Mesenchymal stem cell (in vitro differentiated cells and primary cell): ENCODE measurements around the gene TSHZ1.

ENCODE experiments used
- DNase-seq: peaks from one replicate; pipeline ENCODE4 v3.0.0-alpha.2; 2013
- H2AFZ ChIP-seq: one replicate; pipeline ENCODE4 v1.6.1; 2013; ENCODE audit warnings: low read depth, mild to moderate bottlenecking, control low read depth, inconsistent platforms, low read length, moderate library complexity
- H2AK5ac ChIP-seq: 2 replicates; pipeline ENCODE4 v1.6.1; 2013; ENCODE audit warnings: low read length, moderate library complexity, mild to moderate bottlenecking, inconsistent platforms; ENCODE audit not compliant: severe bottlenecking
- H2BK120ac ChIP-seq: one replicate; pipeline ENCODE4 v1.6.1; 2013; ENCODE audit warnings: low read depth, mild to moderate bottlenecking, inconsistent platforms, low read length, moderate library complexity
- H2BK12ac ChIP-seq, 2 experiments: one replicate each; pipeline ENCODE4 v1.6.1; 2013; ENCODE audit warnings: inconsistent platforms in 2 of 2, low read length in 2 of 2, mild to moderate bottlenecking in 2 of 2, moderate library complexity in 2 of 2, control low read depth in 1 of 2
- H2BK15ac ChIP-seq: one replicate; pipeline ENCODE4 v1.6.1; 2013; ENCODE audit warnings: mild to moderate bottlenecking, low read depth, inconsistent platforms; ENCODE audit not compliant: poor library complexity, severe bottlenecking
- H2BK5ac ChIP-seq: 2 replicates; pipeline ENCODE4 v1.6.1; 2013; ENCODE audit warnings: low read depth, mild to moderate bottlenecking, low read length, control low read depth, inconsistent platforms; ENCODE audit not compliant: poor library complexity, severe bottlenecking
- H3K14ac ChIP-seq, 2 experiments: one replicate each; pipeline ENCODE4 v1.6.1; 2013; ENCODE audit warnings: inconsistent platforms in 2 of 2, low read length in 2 of 2, control low read depth in 1 of 2, mild to moderate bottlenecking in 1 of 2, moderate library complexity in 1 of 2
- H3K18ac ChIP-seq, 2 experiments: one replicate each; pipeline ENCODE4 v1.6.1; 2013; ENCODE audit warnings: inconsistent platforms in 2 of 2, low read length in 2 of 2, control low read depth in 1 of 2, low read depth in 1 of 2, mild to moderate bottlenecking in 1 of 2
- H3K23ac ChIP-seq, 2 experiments: one replicate each; pipeline ENCODE4 v1.6.1; 2013; ENCODE audit warnings: inconsistent platforms in 2 of 2, low read length in 2 of 2, mild to moderate bottlenecking in 2 of 2, moderate library complexity in 2 of 2, control low read depth in 1 of 2
- H3K27ac ChIP-seq: 2 replicates; pipeline ENCODE4 v1.5.1; 2013; ENCODE audit warnings: mild to moderate bottlenecking, moderate library complexity, low read length, control low read depth, inconsistent platforms; ENCODE audit not compliant: poor library complexity, severe bottlenecking
- H3K27me3 ChIP-seq, 2 experiments: 2 replicates each; pipeline versions ENCODE4 v1.6.1 to v1.7.0; 2013; ENCODE audit warnings: low read length in 2 of 2, mild to moderate bottlenecking in 2 of 2, moderate library complexity in 2 of 2, control low read depth in 1 of 2, inconsistent platforms in 1 of 2; ENCODE audit not compliant: control insufficient read depth in 1 of 2, insufficient read depth in 1 of 2
- H3K36me3 ChIP-seq, 2 experiments: 2 replicates each; pipeline versions ENCODE4 v1.6.1 to v1.7.0; 2013; ENCODE audit warnings: low read length in 2 of 2, control low read depth in 1 of 2, inconsistent platforms in 1 of 2, low read depth in 1 of 2, mild to moderate bottlenecking in 1 of 2; ENCODE audit not compliant: insufficient read depth in 2 of 2, control insufficient read depth in 1 of 2
- H3K4ac ChIP-seq, 2 experiments: one replicate each; pipeline ENCODE4 v1.6.1; 2013; ENCODE audit warnings: inconsistent platforms in 2 of 2, low read length in 2 of 2, mild to moderate bottlenecking in 2 of 2, moderate library complexity in 2 of 2, control low read depth in 1 of 2, low read depth in 1 of 2
- H3K4me1 ChIP-seq: 2 replicates; pipeline ENCODE4 v1.6.1; 2013; ENCODE audit warnings: low read depth, low read length, control low read depth; ENCODE audit not compliant: control insufficient read depth, insufficient read depth
- H3K4me2 ChIP-seq: 2 replicates; pipeline ENCODE4 v1.6.1; 2013; ENCODE audit warnings: low read length, mild to moderate bottlenecking, inconsistent platforms; ENCODE audit not compliant: poor library complexity, severe bottlenecking
- H3K4me3 ChIP-seq, 2 experiments: 2 replicates each; pipeline versions ENCODE4 v1.5.1 to v1.7.0; 2013; ENCODE audit warnings: low read length in 2 of 2, mild to moderate bottlenecking in 2 of 2, control low read depth in 1 of 2, low read depth in 1 of 2; ENCODE audit not compliant: insufficient read depth in 1 of 2
- H3K79me1 ChIP-seq: replicated peaks from 2 replicates; pipeline ENCODE4 v1.6.1; 2013; ENCODE audit warnings: mild to moderate bottlenecking, control low read depth, low read length, inconsistent platforms; ENCODE audit not compliant: poor library complexity, severe bottlenecking
- H3K9ac ChIP-seq: 2 replicates; pipeline ENCODE4 v1.7.0; 2013; ENCODE audit warnings: mild to moderate bottlenecking, low read length, moderate library complexity
- H3K9me3 ChIP-seq: 2 replicates; pipeline ENCODE4 v1.7.0; 2013; ENCODE audit warnings: mild to moderate bottlenecking, low read length; ENCODE audit not compliant: control insufficient read depth
- H4K8ac ChIP-seq: one replicate; pipeline ENCODE4 v1.6.1; 2013; ENCODE audit warnings: inconsistent platforms, mild to moderate bottlenecking, low read length, moderate library complexity
- H4K91ac ChIP-seq: one replicate; pipeline ENCODE4 v1.6.1; 2013; ENCODE audit warnings: mild to moderate bottlenecking, low read length, inconsistent platforms
- WGBS: methylation state at CpG from one replicate; pipeline ENCODE4 v1.1.7; 2013; ENCODE audit warnings: mixed read lengths; 5-methylcytosine and 5-hydroxymethylcytosine counted together

Gene TSHZ1

GRCh38 chr18:75189696-75190095, 20.9 kb upstream of the TSHZ1 start:
- Histone ChIP-seq H4K91ac (no peak overlapping the region), H3K14ac (no peak overlapping the region), H3K9ac (no peak overlapping the region), H2BK12ac (no peak overlapping the region), H3K9me3 (no peaks in the 10 kb centered on the region), H2AFZ (no peak overlapping the region), H3K4ac (no peak overlapping the region), H2BK15ac (no peak overlapping the region), H3K4me1 (no peaks in the 10 kb centered on the region), H2BK120ac (no peak overlapping the region), H3K27ac (no peak overlapping the region), H3K36me3 (no peaks in the 10 kb centered on the region), H3K27me3 (peaks cover 0 to 12% of the 10 kb centered on the region in 2 experiments), H3K4me3 (no peak overlapping the region), H2AK5ac (no peak overlapping the region), H3K79me1 (no peaks in the 10 kb centered on the region), H3K4me2 (no peak overlapping the region), H2BK5ac (no peak overlapping the region), H4K8ac (no peak overlapping the region), H3K18ac (no peak overlapping the region), H3K23ac (no peak overlapping the region)
- DNase-seq: no peak
- 95% methylated on average over 5 of the region's 6 CpGs for WGBS

- Histone ChIP-seq H2AFZ (no peak overlapping the region), H3K23ac (no peak overlapping the region), H3K9ac (no peak overlapping the region), H2BK5ac (no peak overlapping the region), H3K14ac (no peak overlapping the region), H3K79me1 (no peaks in the 10 kb centered on the region), H4K8ac (no peak overlapping the region), H2BK12ac (no peak overlapping the region), H3K9me3 (no peaks in the 10 kb centered on the region), H3K18ac (no peak overlapping the region), H2AK5ac (no peak overlapping the region), H3K36me3 (no peaks in the 10 kb centered on the region), H3K27me3 (peaks cover 0 to 12% of the 10 kb centered on the region in 2 experiments), H4K91ac (no peak overlapping the region), H3K4me1 (no peaks in the 10 kb centered on the region), H3K27ac (no peak overlapping the region), H2BK120ac (no peak overlapping the region), H3K4ac (no peak overlapping the region), H2BK15ac (no peak overlapping the region), H3K4me3 (no peak overlapping the region), H3K4me2 (no peak overlapping the region)
- no peak for DNase-seq
- WGBS: 81% methylated on average over 3 of the region's 7 CpGs
Measured at GRCh38 chr18:75192899-75193298, 17.7 kb upstream of the TSHZ1 start.

- Histone ChIP-seq H2BK5ac (no peak overlapping the region), H3K9ac (peak overlapping the region; percentile 31), H3K79me1 (peaks cover 3% of the 10 kb centered on the region), H3K4ac (no peak overlapping the region), H3K27ac (no peak overlapping the region), H4K8ac (no peak overlapping the region), H2BK12ac (no peak overlapping the region), H3K4me2 (no peak overlapping the region), H2BK120ac (no peak overlapping the region), H3K14ac (no peak overlapping the region), H3K9me3 (no peaks in the 10 kb centered on the region), H4K91ac (no peak overlapping the region), H2AK5ac (no peak overlapping the region), H3K18ac (no peak overlapping the region), H3K36me3 (peaks cover 8 to 13% of the 10 kb centered on the region in 2 experiments), H2AFZ (no peak overlapping the region), H3K23ac (no peak overlapping the region), H3K4me1 (no peaks in the 10 kb centered on the region), H2BK15ac (no peak overlapping the region), H3K4me3 (no peak overlapping the region), H3K27me3 (no peaks in the 10 kb centered on the region)
- DNase-seq: no peak
- WGBS: 62% methylated on average over 2 of the region's 3 CpGs
Measured at GRCh38 chr18:75198036-75198435, 12.6 kb upstream of the TSHZ1 start.

- Histone ChIP-seq H4K8ac (no peak overlapping the region), H2BK15ac (no peak overlapping the region), H2BK5ac (no peak overlapping the region), H3K27ac (no peak overlapping the region), H2BK12ac (no peak overlapping the region), H2BK120ac (no peak overlapping the region), H3K4me1 (peaks cover 7% of the 10 kb centered on the region), H3K27me3 (peaks cover 0 to 11% of the 10 kb centered on the region in 2 experiments), H3K4ac (no peak overlapping the region), H3K4me3 (no peak overlapping the region), H2AFZ (no peak overlapping the region), H2AK5ac (no peak overlapping the region), H3K23ac (no peak overlapping the region), H3K14ac (no peak overlapping the region), H3K4me2 (no peak overlapping the region), H3K79me1 (peaks cover 7% of the 10 kb centered on the region), H3K36me3 (peaks cover 8 to 13% of the 10 kb centered on the region in 2 experiments), H3K9me3 (no peaks in the 10 kb centered on the region), H3K18ac (no peak overlapping the region), H3K9ac (peak overlapping the region; percentile 31), H4K91ac (no peak overlapping the region)
- DNase-seq: no peak
- WGBS: 80% methylated on average over 3 of the region's 4 CpGs
Measured at GRCh38 chr18:75199327-75199726, 11.3 kb upstream of the TSHZ1 start.
